Kidney epithelial cell (primary cell): ENCODE measurements around the gene MED13L. TPM values are rescaled to one million over a fixed set of nuclear protein-coding genes. Genes with fewer than 3 reads are reported as not detected.

Experiments used
- DNase-seq: peaks from one replicate; pipeline ENCODE4 v3.0.0-alpha.2; 2010; ENCODE audit warnings: low read depth
- H3K27me3 ChIP-seq: 2 replicates; pipeline ENCODE4 v1.6.0; 2011; ENCODE audit warnings: low read length; ENCODE audit not compliant: control insufficient read depth, insufficient read depth
- H3K36me3 ChIP-seq: 2 replicates; pipeline ENCODE4 v1.5.1; 2011; ENCODE audit warnings: low read length; ENCODE audit not compliant: control insufficient read depth, insufficient read depth
- H3K4me3 ChIP-seq: 2 replicates; pipeline ENCODE4 v1.5.1; 2011; ENCODE audit warnings: low read depth, mild to moderate bottlenecking, control low read depth, low read length
- CTCF ChIP-seq: IDR thresholded peaks from 2 replicates; pipeline ENCODE4 v1.5.1; 2011; ENCODE audit warnings: mild to moderate bottlenecking, moderate library complexity, low read length, control low read depth, inconsistent platforms; ENCODE audit not compliant: insufficient read depth, poor library complexity, severe bottlenecking
- total RNA-seq: library from RNA; depleted of rRNA; stranded (reverse); fragments of >200 nt; gene quantifications from 2 replicates; pipeline ENCODE4 v1.2.3, GENCODE V29; 2015

MED13L gene
- total RNA-seq, 1 donor from 2014 or later: 45.9 TPM

GRCh38 chr12:115956659-115957058 is 320.8 kb downstream of the MED13L start:
- Histone ChIP-seq H3K36me3 (peaks cover 3% of the 10 kb centered on the region), H3K27me3 (no peaks in the 10 kb centered on the region)

GRCh38 chr12:115956236-115956635 is 321.3 kb downstream of the MED13L start:
- H3K4me3 ChIP-seq: no peak overlapping the region
- no peak for DNase-seq
- peaks cover 3% of the 10 kb centered on the region for H3K36me3 ChIP-seq
- TF ChIP-seq CTCF: no peak
- no peaks in the 10 kb centered on the region for H3K27me3 ChIP-seq

More at GRCh38 chr12:115956659-115957058, 320.8 kb downstream of the MED13L start:
- TF ChIP-seq CTCF: no peak
- no peak for DNase-seq
- no peak overlapping the region for H3K4me3 ChIP-seq

- Histone ChIP-seq H3K27me3 (no peaks in the 10 kb centered on the region), H3K36me3 (peaks cover 3% of the 10 kb centered on the region), H3K4me3 (no peak overlapping the region)
- no peak for TF ChIP-seq CTCF
- no peak for DNase-seq
Measured at GRCh38 chr12:115953450-115953849, 324.0 kb downstream of the MED13L start.

- DNase-seq: no peak
- Histone ChIP-seq H3K36me3 (peaks cover under 1% of the 10 kb centered on the region), H3K4me3 (no peak overlapping the region), H3K27me3 (no peaks in the 10 kb centered on the region)
- no peak for TF ChIP-seq CTCF
Measured at GRCh38 chr12:115953031-115953430, 324.5 kb downstream of the MED13L start.

DNA sequence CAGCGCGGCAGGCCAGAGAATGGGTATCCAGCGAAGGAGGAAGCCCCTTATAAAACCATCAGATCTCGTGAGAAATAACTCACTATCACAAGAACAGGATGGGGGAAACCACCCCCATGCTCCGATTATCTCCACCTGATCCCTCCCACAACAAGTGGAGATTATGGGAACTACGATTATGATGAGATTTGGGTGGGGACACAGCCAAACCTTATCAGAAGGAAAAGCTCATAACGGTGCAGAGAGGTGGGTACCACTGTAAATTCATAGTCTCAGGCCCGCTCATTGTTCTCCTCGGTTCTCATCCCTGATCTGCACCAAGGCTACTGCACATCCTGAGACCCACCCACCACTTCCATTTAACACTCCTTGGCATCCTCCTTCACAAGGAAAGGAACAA is 326.5 kb downstream of the MED13L start:
- Histone ChIP-seq H3K27me3 (no peaks in the 10 kb centered on the region), H3K4me3 (no peak overlapping the region), H3K36me3 (no peaks in the 10 kb centered on the region)
- no peak for DNase-seq
- no peak for TF ChIP-seq CTCF

DNA sequence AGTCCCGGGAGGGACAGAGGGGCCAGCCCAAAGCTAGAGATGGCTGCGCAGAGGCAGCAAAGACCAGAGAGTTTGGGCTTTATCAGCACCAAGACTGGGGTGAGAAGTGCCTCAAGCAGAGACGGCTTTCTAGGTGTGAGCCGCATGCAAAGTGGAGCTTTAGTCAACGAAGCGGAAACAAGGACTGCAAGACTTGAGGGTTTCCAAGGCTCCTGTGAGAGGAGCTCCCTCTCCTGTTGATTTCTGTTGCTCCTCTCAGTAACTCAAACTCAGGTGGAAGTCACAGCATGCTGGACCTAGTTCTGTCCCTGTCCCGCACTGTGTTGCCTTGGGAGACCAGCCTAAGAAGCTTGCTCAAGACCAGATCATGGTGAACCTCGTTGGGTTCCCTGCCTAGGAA is 327.8 kb downstream of the MED13L start:
- Histone ChIP-seq H3K4me3 (no peak overlapping the region), H3K36me3 (no peaks in the 10 kb centered on the region), H3K27me3 (no peaks in the 10 kb centered on the region)
- no peak for DNase-seq
- no peak for TF ChIP-seq CTCF
